SHP77 (cell line): ENCODE results near the gene SUSD4.
"Not testable (repeated sequence)": the region's sequence is repeated elsewhere in the genome, so short reads cannot be mapped to it uniquely, and the experiment has no call there.

Experiments used
- DNase-seq, 2 experiments: peaks; one replicate each; lab custom pipeline; 2025; lab: John Stamatoyannopoulos, UW

SUSD4 gene

GRCh38 chr1:223291796-223292195, 72.2 kb downstream of the SUSD4 start:
- no peak for DNase-seq

GRCh38 chr1:223290397-223290796, 73.6 kb downstream of the SUSD4 start:
- DNase-seq = no peak

GRCh38 chr1:223289621-223290020, 74.4 kb downstream of the SUSD4 start:
- DNase-seq = no peak

GRCh38 chr1:223288826-223289225, 75.2 kb downstream of the SUSD4 start:
- no peak for DNase-seq

- DNase-seq = no peak
Observed at GRCh38 chr1:223285452-223285851, 78.5 kb downstream of the SUSD4 start.

GRCh38 chr1:223283697-223284096, 80.3 kb downstream of the SUSD4 start:
- DNase-seq = not testable (repeated sequence)

GRCh38 chr1:223278311-223278710, 85.7 kb downstream of the SUSD4 start:
- DNase-seq = not testable (repeated sequence)

GRCh38 chr1:223276029-223276428, 87.9 kb downstream of the SUSD4 start:
- no peak for DNase-seq

GRCh38 chr1:223273511-223273910, 90.5 kb downstream of the SUSD4 start:
- DNase-seq = no peak

GRCh38 chr1:223271085-223271781, 92.7 kb downstream of the SUSD4 start:
- no peak for DNase-seq

- no peak for DNase-seq
Observed at GRCh38 chr1:223270155-223270554, 93.8 kb downstream of the SUSD4 start.

GRCh38 chr1:223269006-223269405, 95.0 kb downstream of the SUSD4 start:
- DNase-seq = no peak

- DNase-seq = no peak
Observed at GRCh38 chr1:223266632-223267172, 97.3 kb downstream of the SUSD4 start.

- DNase-seq = no peak
Observed at GRCh38 chr1:223264983-223265908, 98.7 kb downstream of the SUSD4 start.

- no peak for DNase-seq
Observed at GRCh38 chr1:223264529-223264928, 99.4 kb downstream of the SUSD4 start.

- no peak for DNase-seq
Observed at GRCh38 chr1:223261914-223262313, 102.1 kb downstream of the SUSD4 start.

GRCh38 chr1:223260712-223261111, 103.3 kb downstream of the SUSD4 start:
- no peak for DNase-seq

GRCh38 chr1:223259462-223259861, 104.5 kb downstream of the SUSD4 start:
- DNase-seq = no peak

GRCh38 chr1:223258751-223259198, 105.2 kb downstream of the SUSD4 start:
- DNase-seq = no peak

GRCh38 chr1:223257856-223258550, 106.0 kb downstream of the SUSD4 start:
- no peak for DNase-seq

GRCh38 chr1:223256034-223256433, 107.9 kb downstream of the SUSD4 start:
- DNase-seq = no peak

- no peak for DNase-seq
Observed at GRCh38 chr1:223253916-223254315, 110.1 kb downstream of the SUSD4 start.
